ENCODE data around the gene NXF1.

Gene NXF1

GRCh38 chr11:62752994-62753735, 52.1 kb downstream of the NXF1 start:
- TF ChIP-seq EP300 (IDR thresholded peaks at IDR 0.05; ENCODE audit: borderline replicate concordance) (no peak), TEAD4 (IDR thresholded peaks at IDR 0.05) (no peak), NFIC (IDR thresholded peaks at IDR 0.05) (no peak), MAX (IDR thresholded peaks at IDR 0.05) (no peak), YY1 (IDR thresholded peaks at IDR 0.05; ENCODE audit: low read depth) (no peak), CREB1 (IDR thresholded peaks at IDR 0.05; ENCODE audit: low read depth) (no peak), FOXM1 (IDR thresholded peaks at IDR 0.05; ENCODE audit: borderline replicate concordance, low read depth) (no peak), USF1 (IDR thresholded peaks at IDR 0.05) (no peak), ZBTB7A (IDR thresholded peaks at IDR 0.05; ENCODE audit: low read depth) (no peak), TCF12 (IDR thresholded peaks at IDR 0.05; ENCODE audit: low read depth) (no peak), TAF1 (IDR thresholded peaks at IDR 0.05; ENCODE audit: low read depth) (no peak), EGR1 (IDR thresholded peaks at IDR 0.05) (no peak), REST (IDR thresholded peaks at IDR 0.05; ENCODE audit: low read depth) (no peak), RAD21 (IDR thresholded peaks at IDR 0.05; ENCODE audit: low read depth) (no peak), CEBPB (IDR thresholded peaks at IDR 0.05) (no peak)

GRCh38 chr11:62752177-62752785, 53.0 kb downstream of the NXF1 start:
- TF ChIP-seq EP300 (IDR thresholded peaks at IDR 0.05; ENCODE audit: borderline replicate concordance) = no peak
- TF ChIP-seq ZBTB7A (IDR thresholded peaks at IDR 0.05; ENCODE audit: low read depth) = no peak
- no peak for TF ChIP-seq CREB1 (IDR thresholded peaks at IDR 0.05; ENCODE audit: low read depth)
- TF ChIP-seq MAX (IDR thresholded peaks at IDR 0.05) = no peak
- no peak for TF ChIP-seq RAD21 (IDR thresholded peaks at IDR 0.05; ENCODE audit: low read depth)
- no peak for TF ChIP-seq USF1 (IDR thresholded peaks at IDR 0.05)
- no peak for TF ChIP-seq EGR1 (IDR thresholded peaks at IDR 0.05)
- TF ChIP-seq FOXM1 (IDR thresholded peaks at IDR 0.05; ENCODE audit: borderline replicate concordance, low read depth) = no peak
- no peak for TF ChIP-seq TCF12 (IDR thresholded peaks at IDR 0.05; ENCODE audit: low read depth)
- no peak for TF ChIP-seq YY1 (IDR thresholded peaks at IDR 0.05; ENCODE audit: low read depth)
- TF ChIP-seq NFIC (IDR thresholded peaks at IDR 0.05) = no peak
- no peak for TF ChIP-seq TEAD4 (IDR thresholded peaks at IDR 0.05)
- no peak for TF ChIP-seq TAF1 (IDR thresholded peaks at IDR 0.05; ENCODE audit: low read depth)
- TF ChIP-seq REST (IDR thresholded peaks at IDR 0.05; ENCODE audit: low read depth) = no peak

- TF ChIP-seq CREB1 (IDR thresholded peaks at IDR 0.05; ENCODE audit: low read depth) = no peak
- TF ChIP-seq ZBTB7A (IDR thresholded peaks at IDR 0.05; ENCODE audit: low read depth) = no peak
- no peak for TF ChIP-seq RAD21 (IDR thresholded peaks at IDR 0.05; ENCODE audit: low read depth)
- no peak for TF ChIP-seq FOXM1 (IDR thresholded peaks at IDR 0.05; ENCODE audit: borderline replicate concordance, low read depth)
- TF ChIP-seq TEAD4 (IDR thresholded peaks at IDR 0.05) = no peak
- no peak for TF ChIP-seq NFIC (IDR thresholded peaks at IDR 0.05)
- TF ChIP-seq USF1 (IDR thresholded peaks at IDR 0.05) = no peak
- TF ChIP-seq EP300 (IDR thresholded peaks at IDR 0.05; ENCODE audit: borderline replicate concordance) = no peak
- no peak for TF ChIP-seq TCF12 (IDR thresholded peaks at IDR 0.05; ENCODE audit: low read depth)
- TF ChIP-seq MAX (IDR thresholded peaks at IDR 0.05) = no peak
- TF ChIP-seq EGR1 (IDR thresholded peaks at IDR 0.05) = no peak
- no peak for TF ChIP-seq REST (IDR thresholded peaks at IDR 0.05; ENCODE audit: low read depth)
- no peak for TF ChIP-seq CEBPB (IDR thresholded peaks at IDR 0.05)
- no peak for TF ChIP-seq YY1 (IDR thresholded peaks at IDR 0.05; ENCODE audit: low read depth)
- TF ChIP-seq TAF1 (IDR thresholded peaks at IDR 0.05; ENCODE audit: low read depth) = no peak
These were observed 57.6 kb downstream of the NXF1 start for GRCh38 chr11:62747475-62748160.
